ENCODE data around the gene TEX19. TPM values are rescaled to one million over a fixed set of nuclear protein-coding genes. Genes with fewer than 3 reads are reported as not detected.

Gene TEX19
- total RNA-seq, 1 donor from 2014 or later = not detected

- Mint-ChIP-seq H3K27ac (no peak overlapping the region), H3K4me3 (ENCODE audit: low read depth) (no peak overlapping the region), H3K36me3 (ENCODE audit: low read depth) (no peaks in the 10 kb centered on the region), H3K4me1 (ENCODE audit: low read depth) (no peaks in the 10 kb centered on the region), H3K27me3 (ENCODE audit: low read depth) (peaks cover 2% of the 10 kb centered on the region), H3K9me3 (no peaks in the 10 kb centered on the region)
- DNase-seq (ENCODE audit: low spot score) = no peak
- intact Hi-C loops (cut with micrococcal nuclease) = no loop called here
These were observed 30.3 kb downstream of the TEX19 start for GRCh38 chr17:82389379-82389778.

- Mint-ChIP-seq H3K27ac (no peak overlapping the region), H3K36me3 (ENCODE audit: low read depth) (no peaks in the 10 kb centered on the region), H3K4me1 (ENCODE audit: low read depth) (no peaks in the 10 kb centered on the region), H3K4me3 (ENCODE audit: low read depth) (no peak overlapping the region), H3K27me3 (ENCODE audit: low read depth) (peaks cover 2% of the 10 kb centered on the region), H3K9me3 (no peaks in the 10 kb centered on the region)
- no peak for DNase-seq (ENCODE audit: low spot score)
- intact Hi-C loops (cut with micrococcal nuclease) = no loop called here
These were observed 31.2 kb downstream of the TEX19 start for GRCh38 chr17:82390015-82390859.

DNA sequence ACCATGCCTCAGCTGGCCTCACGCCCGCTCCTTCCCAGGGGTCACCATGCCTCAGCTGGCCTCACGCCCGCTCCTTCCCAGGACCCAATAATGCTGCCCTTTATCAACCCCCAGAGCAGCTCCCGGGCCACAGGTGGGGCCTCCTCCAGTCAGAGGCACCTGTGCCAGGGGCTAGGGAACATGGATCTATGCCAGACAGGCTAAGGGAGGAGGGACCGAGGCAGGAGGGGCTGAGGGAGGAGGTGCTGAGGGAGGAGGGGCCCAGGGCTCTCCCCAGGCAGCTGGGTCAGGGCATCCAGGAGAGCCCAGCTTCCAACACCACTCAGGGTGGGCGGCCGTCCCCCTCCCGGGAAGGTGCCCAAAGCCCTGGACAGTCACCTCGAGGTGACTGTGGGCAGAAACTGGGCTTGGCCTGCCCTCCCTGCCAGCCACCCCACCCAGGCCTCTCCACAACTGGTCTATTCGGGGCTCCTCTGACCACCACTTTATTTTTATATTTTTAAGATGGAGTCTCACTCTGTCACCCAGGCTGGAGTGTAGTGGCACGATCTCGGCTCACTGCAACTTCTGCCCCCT lies 31.9 kb downstream of the TEX19 start:
- Mint-ChIP-seq H3K4me3 (ENCODE audit: low read depth) (no peak overlapping the region), H3K9me3 (no peaks in the 10 kb centered on the region), H3K36me3 (ENCODE audit: low read depth) (no peaks in the 10 kb centered on the region), H3K27me3 (ENCODE audit: low read depth) (peaks cover 2% of the 10 kb centered on the region), H3K4me1 (ENCODE audit: low read depth) (no peaks in the 10 kb centered on the region), H3K27ac (no peak overlapping the region)
- DNase-seq (ENCODE audit: low spot score) = no peak
- intact Hi-C loops (cut with micrococcal nuclease) = no loop called here

- H3K4me3 Mint-ChIP-seq (ENCODE audit: low read depth) = no peak overlapping the region
- H3K4me1 Mint-ChIP-seq (ENCODE audit: low read depth) = no peaks in the 10 kb centered on the region
- intact Hi-C loops (cut with micrococcal nuclease) = no loop called here
- no peaks in the 10 kb centered on the region for H3K36me3 Mint-ChIP-seq (ENCODE audit: low read depth)
- no peak for DNase-seq (ENCODE audit: low spot score)
- H3K9me3 Mint-ChIP-seq = no peaks in the 10 kb centered on the region
- H3K27ac Mint-ChIP-seq = no peak overlapping the region
- peaks cover 2% of the 10 kb centered on the region for H3K27me3 Mint-ChIP-seq (ENCODE audit: low read depth)
These were observed 32.5 kb downstream of the TEX19 start for GRCh38 chr17:82391496-82392066.

DNA sequence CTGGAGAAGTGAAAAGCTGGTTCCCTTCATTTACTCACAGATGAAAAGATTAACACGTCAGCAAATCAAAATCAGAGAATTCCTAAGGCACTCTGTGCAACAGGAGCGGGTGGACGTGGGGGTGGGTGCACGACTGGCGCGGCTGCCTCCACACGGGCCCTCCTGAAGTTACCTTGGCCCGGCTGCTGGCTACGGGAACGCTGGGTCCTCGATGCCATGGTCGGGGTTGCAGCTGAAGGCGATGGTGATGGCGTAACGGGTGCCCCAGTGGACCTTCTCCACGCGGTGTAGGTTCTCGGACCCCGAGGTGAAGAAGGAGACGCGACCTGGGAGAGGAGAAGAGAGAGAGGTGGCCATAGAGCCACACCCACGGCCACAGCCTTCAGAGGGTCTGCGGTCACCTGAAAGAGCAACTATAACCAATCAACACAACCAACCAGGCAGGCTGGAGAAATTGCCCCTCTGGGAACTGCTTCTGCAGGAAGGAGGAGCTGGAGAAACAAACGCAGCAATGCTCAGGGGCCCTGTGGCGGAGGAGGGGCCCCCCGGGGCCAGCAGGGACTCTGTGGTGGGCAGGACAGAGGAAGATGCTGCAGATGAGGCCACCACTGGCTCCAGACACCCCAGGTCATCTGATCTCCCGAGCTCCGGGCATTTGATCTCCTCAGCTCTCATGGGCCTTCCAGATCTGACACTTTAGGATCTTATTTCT lies 33.3 kb downstream of the TEX19 start:
- Mint-ChIP-seq H3K36me3 (ENCODE audit: low read depth) (no peaks in the 10 kb centered on the region), H3K9me3 (no peaks in the 10 kb centered on the region), H3K27me3 (ENCODE audit: low read depth) (peaks cover 2% of the 10 kb centered on the region), H3K4me3 (ENCODE audit: low read depth) (no peak overlapping the region), H3K4me1 (ENCODE audit: low read depth) (no peaks in the 10 kb centered on the region), H3K27ac (no peak overlapping the region)
- no peak for DNase-seq (ENCODE audit: low spot score)
- intact Hi-C loops (cut with micrococcal nuclease) = no loop called here

- DNase-seq (ENCODE audit: low spot score) = no peak
- H3K27ac Mint-ChIP-seq = no peak overlapping the region
- no peaks in the 10 kb centered on the region for H3K27me3 Mint-ChIP-seq (ENCODE audit: low read depth)
- no peak overlapping the region for H3K4me3 Mint-ChIP-seq (ENCODE audit: low read depth)
- intact Hi-C loops (cut with micrococcal nuclease) = no loop called here
- H3K36me3 Mint-ChIP-seq (ENCODE audit: low read depth) = no peaks in the 10 kb centered on the region
- no peaks in the 10 kb centered on the region for H3K4me1 Mint-ChIP-seq (ENCODE audit: low read depth)
- no peaks in the 10 kb centered on the region for H3K9me3 Mint-ChIP-seq
These were observed 33.9 kb downstream of the TEX19 start for GRCh38 chr17:82392941-82393340.

- H3K4me1 Mint-ChIP-seq (ENCODE audit: low read depth) = no peaks in the 10 kb centered on the region
- no peaks in the 10 kb centered on the region for H3K27me3 Mint-ChIP-seq (ENCODE audit: low read depth)
- DNase-seq (ENCODE audit: low spot score) = no peak
- H3K27ac Mint-ChIP-seq = no peak overlapping the region
- no peaks in the 10 kb centered on the region for H3K36me3 Mint-ChIP-seq (ENCODE audit: low read depth)
- no peak overlapping the region for H3K4me3 Mint-ChIP-seq (ENCODE audit: low read depth)
- intact Hi-C loops (cut with micrococcal nuclease) = no loop called here
- no peaks in the 10 kb centered on the region for H3K9me3 Mint-ChIP-seq
These were observed 35.2 kb downstream of the TEX19 start for GRCh38 chr17:82394278-82394677.

DNA sequence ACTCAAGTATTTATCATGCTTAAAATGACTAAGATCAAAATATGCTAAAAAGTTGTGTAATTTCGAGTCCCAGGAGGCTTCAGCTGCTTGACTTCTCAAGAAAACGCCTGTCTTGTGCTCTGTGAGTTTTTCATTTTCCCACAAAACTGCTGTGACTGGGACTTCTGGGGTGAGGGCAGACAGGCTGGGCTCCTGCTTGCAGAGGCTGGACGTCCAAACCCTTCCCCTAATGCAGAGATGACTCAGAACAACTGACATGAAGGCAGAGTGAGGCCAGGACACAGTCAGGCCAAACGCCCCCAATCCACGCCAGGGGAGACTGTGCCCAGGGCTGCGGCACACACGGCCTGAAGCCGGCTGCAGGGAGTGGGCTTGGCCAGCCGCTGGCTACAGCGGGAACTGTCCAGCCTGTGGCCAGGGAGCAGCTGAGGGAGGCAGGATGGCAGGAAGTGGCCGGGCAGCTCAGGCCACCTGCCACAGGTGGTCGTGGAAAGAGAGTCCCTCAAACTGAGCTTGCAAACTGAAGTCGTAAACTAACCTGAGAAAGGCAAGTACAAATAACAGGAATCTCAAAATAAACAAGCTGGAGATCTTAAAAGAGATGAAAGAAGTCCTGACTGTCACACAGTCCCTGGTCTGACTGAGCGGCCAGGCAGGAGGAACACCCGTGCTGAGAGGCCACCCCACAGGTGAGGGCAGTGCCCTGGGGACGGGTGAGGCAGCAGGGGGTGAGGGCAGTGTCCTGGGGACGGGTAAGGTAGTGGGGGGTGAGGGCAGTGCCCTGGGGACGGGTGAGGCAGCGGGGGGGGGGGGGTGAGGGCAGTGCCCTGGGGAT lies 37.8 kb downstream of the TEX19 start:
- no peak overlapping the region for H3K27ac Mint-ChIP-seq
- intact Hi-C loops (cut with micrococcal nuclease) = no loop called here
- no peak for DNase-seq (ENCODE audit: low spot score)
- H3K4me1 Mint-ChIP-seq (ENCODE audit: low read depth) = peaks cover 9% of the 10 kb centered on the region
- no peaks in the 10 kb centered on the region for H3K27me3 Mint-ChIP-seq (ENCODE audit: low read depth)
- no peak overlapping the region for H3K4me3 Mint-ChIP-seq (ENCODE audit: low read depth)
- H3K9me3 Mint-ChIP-seq = no peaks in the 10 kb centered on the region
- peaks cover 6% of the 10 kb centered on the region for H3K36me3 Mint-ChIP-seq (ENCODE audit: low read depth)

DNA sequence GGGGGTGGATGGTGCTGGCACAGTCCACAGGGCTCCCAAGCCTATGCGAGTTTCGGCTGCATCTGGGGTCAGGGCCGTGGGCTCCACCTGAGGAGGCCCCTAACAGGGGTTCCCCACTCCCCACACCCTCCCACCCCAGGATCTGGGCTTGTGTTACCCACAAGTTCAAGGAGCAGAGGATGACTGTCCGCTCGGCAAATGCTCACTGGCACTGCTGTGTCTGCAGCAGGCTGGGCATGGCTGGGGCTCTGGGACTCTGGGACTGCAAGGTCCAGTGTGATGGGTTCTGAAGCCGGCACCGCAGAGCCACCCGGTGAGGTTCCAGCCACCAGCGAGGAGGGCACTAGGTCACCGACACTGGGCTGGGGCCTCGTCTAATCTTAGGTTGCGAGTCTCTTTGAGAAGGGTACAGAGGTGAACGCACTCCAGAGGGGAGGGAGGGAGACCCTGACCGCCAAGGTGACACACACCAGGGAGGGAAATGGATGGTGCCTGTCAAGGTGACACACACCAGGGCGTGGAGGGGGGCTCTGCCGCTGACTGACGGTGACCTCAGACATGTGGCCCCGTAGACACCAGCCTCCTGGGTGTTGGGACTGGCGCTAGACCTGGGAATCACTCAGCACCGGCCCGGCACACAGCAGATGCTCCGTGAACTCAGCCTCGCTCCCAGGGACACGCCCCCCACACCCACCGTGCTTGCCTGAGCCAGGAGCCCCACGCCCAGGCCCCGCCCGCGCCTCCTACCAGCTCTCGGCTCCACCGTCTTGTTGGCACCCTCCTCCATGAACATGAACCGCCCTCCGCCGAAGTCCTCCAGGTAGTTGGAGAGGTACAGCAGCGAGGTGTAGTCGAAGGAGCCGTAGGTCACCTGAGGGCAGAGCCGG lies 38.6 kb downstream of the TEX19 start:
- no peaks in the 10 kb centered on the region for H3K9me3 Mint-ChIP-seq
- DNase-seq (ENCODE audit: low spot score) = no peak
- H3K27ac Mint-ChIP-seq = no peak overlapping the region
- H3K36me3 Mint-ChIP-seq (ENCODE audit: low read depth) = peaks cover 10% of the 10 kb centered on the region
- intact Hi-C loops (cut with micrococcal nuclease) = no loop called here
- no peak overlapping the region for H3K4me3 Mint-ChIP-seq (ENCODE audit: low read depth)
- H3K27me3 Mint-ChIP-seq (ENCODE audit: low read depth) = no peaks in the 10 kb centered on the region
- H3K4me1 Mint-ChIP-seq (ENCODE audit: low read depth) = peaks cover 10% of the 10 kb centered on the region

DNA sequence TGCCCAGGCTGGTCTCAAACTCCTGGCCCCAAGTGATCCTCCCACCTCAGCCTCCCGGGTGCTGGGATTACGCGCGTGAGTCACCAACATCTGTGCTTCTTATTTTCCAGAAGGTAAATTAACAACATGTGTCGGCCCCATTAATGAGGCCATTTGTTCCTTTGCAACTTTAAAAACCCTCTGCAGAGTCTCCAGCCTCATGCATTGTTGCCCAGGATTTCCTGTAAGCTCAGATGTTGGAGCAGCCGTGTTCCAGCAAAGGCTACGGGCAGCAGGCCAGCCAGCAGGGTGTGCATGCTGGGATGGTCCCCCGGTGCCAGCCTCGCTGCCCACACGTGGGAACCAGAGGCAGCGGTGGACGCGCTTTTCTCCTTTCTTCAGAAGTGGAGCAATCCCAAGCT lies 40.0 kb downstream of the TEX19 start:
- Mint-ChIP-seq H3K9me3 (no peaks in the 10 kb centered on the region), H3K4me1 (ENCODE audit: low read depth) (peaks cover 12% of the 10 kb centered on the region), H3K36me3 (ENCODE audit: low read depth) (peaks cover 20% of the 10 kb centered on the region), H3K4me3 (ENCODE audit: low read depth) (no peak overlapping the region), H3K27me3 (ENCODE audit: low read depth) (no peaks in the 10 kb centered on the region), H3K27ac (no peak overlapping the region)
- no peak for DNase-seq (ENCODE audit: low spot score)
- intact Hi-C loops (cut with micrococcal nuclease) = no loop called here

DNA sequence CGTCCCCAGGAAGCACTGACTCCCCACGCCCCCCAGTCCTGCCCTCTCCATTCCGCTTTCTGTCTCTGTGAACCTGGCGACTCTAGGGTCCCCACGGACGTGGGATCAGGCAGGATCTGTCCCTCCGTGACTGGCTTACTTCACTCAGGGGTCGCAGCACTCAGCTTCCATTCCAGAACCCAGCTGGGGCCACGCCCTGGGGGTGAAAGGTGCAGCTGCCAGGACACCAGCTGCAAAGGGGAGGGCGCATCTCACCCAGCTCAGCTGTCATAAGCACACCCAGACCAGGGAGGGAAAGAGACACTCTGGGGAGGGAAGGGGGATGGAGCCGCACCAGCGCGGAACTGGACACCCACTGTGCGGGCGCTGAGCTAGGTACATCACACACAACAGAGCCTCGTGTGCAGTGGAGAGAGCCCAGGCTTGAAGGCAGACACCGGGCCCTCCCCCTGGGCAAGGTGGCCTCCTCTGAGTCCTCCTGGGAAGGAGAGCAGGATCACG lies 40.6 kb downstream of the TEX19 start:
- H3K4me1 Mint-ChIP-seq (ENCODE audit: low read depth) = peaks cover 12% of the 10 kb centered on the region
- intact Hi-C loops (cut with micrococcal nuclease) = no loop called here
- H3K27me3 Mint-ChIP-seq (ENCODE audit: low read depth) = no peaks in the 10 kb centered on the region
- H3K36me3 Mint-ChIP-seq (ENCODE audit: low read depth) = peaks cover 20% of the 10 kb centered on the region
- H3K27ac Mint-ChIP-seq = no peak overlapping the region
- no peaks in the 10 kb centered on the region for H3K9me3 Mint-ChIP-seq
- DNase-seq (ENCODE audit: low spot score) = no peak
- no peak overlapping the region for H3K4me3 Mint-ChIP-seq (ENCODE audit: low read depth)
